H1 (cell line): ENCODE measurements around the gene OSBPL2. TPM values are rescaled to one million over a fixed set of nuclear protein-coding genes. Genes with fewer than 3 reads are reported as not detected.

ENCODE experiments used
- CEBPB ChIP-seq: IDR thresholded peaks from 2 replicates; pipeline ENCODE4 v1.6.1; 2012; ENCODE audit warnings: low read depth, low read length
- CHD2 ChIP-seq: IDR thresholded peaks from 2 replicates; pipeline ENCODE4 v1.6.1; 2012; ENCODE audit warnings: low read length, improper control_type of control experiment
- EP300 ChIP-seq, 2 experiments: IDR thresholded peaks; 1 replicate in 1 of 2; 2 replicates in 1 of 2; pipeline ENCODE4 v1.6.1; 2011 to 2012; ENCODE audit warnings: low read depth in 2 of 2, low read length in 2 of 2, mild to moderate bottlenecking in 2 of 2, borderline replicate concordance in 1 of 2, inconsistent platforms in 1 of 2, moderate library complexity in 1 of 2
- EZH2 ChIP-seq: fragments of 200-600 bp; sonication (generic); IDR thresholded peaks from 2 replicates; pipeline ENCODE4 v1.7.1; 2012; ENCODE audit warnings: low read depth, mild to moderate bottlenecking, moderate library complexity, low read length, inconsistent platforms; ENCODE audit not compliant: severe bottlenecking
- GABPA ChIP-seq: IDR thresholded peaks from 2 replicates; pipeline ENCODE4 v1.6.1; 2011; ENCODE audit warnings: mild to moderate bottlenecking, low read length, moderate library complexity, borderline replicate concordance; ENCODE audit not compliant: insufficient read depth
- SAP30 ChIP-seq: fragments of 300-600 bp; sonication (generic); IDR thresholded peaks from 2 replicates; pipeline ENCODE4 v1.7.1; 2012; ENCODE audit warnings: low read length, moderate library complexity, mild to moderate bottlenecking, inconsistent platforms; ENCODE audit not compliant: insufficient read depth, insufficient replicate concordance
- SRF ChIP-seq: IDR thresholded peaks from 2 replicates; pipeline ENCODE4 v1.6.1; 2011; ENCODE audit warnings: mild to moderate bottlenecking, low read depth, low read length, moderate library complexity
- polyA plus RNA-seq, 7 experiments: library from polyadenylated mRNA; depleted of rRNA in 3 of 7; stranded (reverse) in 5 of 7; unstranded in 2 of 7; fragments of >200 nt in 5 of 7; fragments of 200-250 nt in 2 of 7; gene quantifications; 1 replicate in 5 of 7; 2 replicates in 1 of 7; 4 replicates in 1 of 7; pipeline versions ENCODE4 v1.2.1 to v1.2.3, GENCODE V29; 2011 to 2013; ENCODE audit warnings: missing spikeins in 2 of 7, mixed read lengths in 2 of 7
- total RNA-seq: library from RNA; stranded (reverse); fragmentation: NEBNext Ultra II Directional; extraction: Animal tissue kit (Norgen Biotek cat#: 25700); gene quantifications from 2 replicates; pipeline ENCODE4 v1.2.1, GENCODE V29; 2021

The OSBPL2 gene
- total and polyA plus RNA-seq, 2 of the 8 experiments (the other 6 are each of a cell fraction or from before 2014, with no cell fraction given): 11.7 to 42.4 TPM

DNA sequence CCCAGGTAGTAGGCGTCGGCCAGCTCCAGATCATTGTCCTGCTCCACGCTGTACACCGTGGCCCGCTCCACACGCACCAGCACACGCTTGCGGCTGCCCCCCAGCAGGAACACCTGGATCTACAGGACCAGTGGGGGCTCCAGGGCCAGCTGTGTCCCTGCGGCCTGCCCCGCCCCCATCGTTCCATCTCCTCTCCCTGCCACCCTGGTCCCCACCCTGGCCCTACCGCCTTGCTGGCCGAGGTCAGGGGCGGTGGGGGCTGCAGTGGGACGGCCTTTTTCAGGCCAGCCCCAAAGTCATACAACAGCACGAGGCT, 74.3 kb downstream of the OSBPL2 start (continued):
- no peak for TF ChIP-seq CHD2
- TF ChIP-seq SRF: no peak
- TF ChIP-seq CEBPB: no peak
- TF ChIP-seq SAP30: no peak
- TF ChIP-seq EP300 (IDR thresholded peaks at IDR 0.05; ENCODE audit: borderline replicate concordance in 1 of 2, low read depth in 2 of 2, low read length in 2 of 2): no peak
- TF ChIP-seq GABPA: no peak
- TF ChIP-seq EZH2: no peak
- TF ChIP-seq, all 59 proteins: peak for 0
